Inflammatory macrophage (primary cell): ENCODE measurements around the gene PGA4.
"Not testable (repeated sequence)": the region's sequence is repeated elsewhere in the genome, so short reads cannot be mapped to it uniquely, and the experiment has no call there.

Source experiments
- DNase-seq, 2 donors: peaks; one replicate each; pipeline ENCODE4 v3.0.0-alpha.2; 2020 to 2022
- total RNA-seq, 18 experiments: gene quantifications; one replicate each; lab custom pipeline; 2026; ENCODE audit warnings: mixed read lengths in 6 of 18, inconsistent platforms in 2 of 18; lab: John Stamatoyannopoulos, UW

PGA4 gene
- total RNA-seq, result 0 to 0.11 (median 0) reads per million in 18 experiments

DNA sequence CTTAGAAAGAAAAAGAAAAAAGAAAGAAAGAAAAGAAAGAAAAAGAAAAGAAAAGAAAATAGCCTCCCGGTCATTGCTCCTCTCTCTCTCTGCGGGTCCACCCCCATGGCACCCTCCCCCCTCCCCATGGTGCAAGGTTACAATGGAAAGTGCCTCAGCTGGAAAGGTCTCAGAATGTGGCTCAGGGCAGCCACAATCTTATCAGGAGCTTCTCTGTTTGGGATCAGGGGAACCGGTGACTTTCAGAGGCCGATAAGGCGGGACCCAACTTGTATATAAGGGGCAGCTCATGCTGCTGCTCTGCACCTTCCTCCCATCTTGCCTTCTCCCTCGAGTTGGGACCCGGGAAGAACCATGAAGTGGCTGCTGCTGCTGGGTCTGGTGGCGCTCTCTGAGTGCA is at the start of gene PGA4:
Gene PGA4, plus strand, starts transcription at position 301 of the 400 bp plus-strand sequence. Its CDS starts 54 bp downstream, at position 355.
- DNase-seq, result not testable (repeated sequence)

DNA sequence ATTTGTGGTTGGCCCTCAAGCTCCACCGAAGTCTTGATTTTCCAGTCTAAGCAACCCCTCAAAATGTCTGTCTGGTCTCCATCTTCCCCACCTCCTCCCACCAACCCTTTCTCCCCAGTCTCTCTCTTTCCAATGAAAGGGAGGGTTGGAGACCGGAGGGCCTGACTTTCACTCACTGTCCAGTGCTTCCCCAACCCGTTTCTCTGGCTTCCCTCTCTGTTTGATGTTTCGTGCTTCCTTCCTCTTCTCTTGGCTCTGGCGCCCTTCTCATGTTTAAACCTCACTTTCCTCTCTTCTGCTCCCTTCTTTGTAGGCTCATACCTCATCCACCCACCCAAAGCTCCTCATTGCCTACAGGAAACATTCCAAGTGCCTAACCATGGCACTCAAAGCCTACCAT is 49.8 kb upstream of the PGA4 start:
- DNase-seq, result no peak

DNA sequence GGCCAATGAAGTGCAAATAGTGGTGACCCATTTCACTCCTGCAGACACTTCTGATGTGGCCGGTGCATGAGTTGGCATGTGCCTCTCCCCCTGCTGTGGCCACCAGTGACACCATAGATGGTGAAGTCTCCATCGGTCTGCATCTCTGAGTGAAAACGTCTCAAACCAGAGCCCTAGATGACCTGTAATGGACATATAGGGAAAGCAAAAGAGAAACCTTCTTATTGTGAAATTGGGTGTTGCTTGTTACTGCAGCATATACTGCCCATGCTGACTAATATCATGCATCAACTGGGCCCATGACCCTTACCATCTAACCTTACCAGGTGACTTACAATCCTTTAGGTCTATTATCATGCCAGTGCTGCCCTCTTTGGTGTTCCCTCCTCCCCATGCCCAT is 49.3 kb upstream of the PGA4 start:
- DNase-seq, result no peak

DNA sequence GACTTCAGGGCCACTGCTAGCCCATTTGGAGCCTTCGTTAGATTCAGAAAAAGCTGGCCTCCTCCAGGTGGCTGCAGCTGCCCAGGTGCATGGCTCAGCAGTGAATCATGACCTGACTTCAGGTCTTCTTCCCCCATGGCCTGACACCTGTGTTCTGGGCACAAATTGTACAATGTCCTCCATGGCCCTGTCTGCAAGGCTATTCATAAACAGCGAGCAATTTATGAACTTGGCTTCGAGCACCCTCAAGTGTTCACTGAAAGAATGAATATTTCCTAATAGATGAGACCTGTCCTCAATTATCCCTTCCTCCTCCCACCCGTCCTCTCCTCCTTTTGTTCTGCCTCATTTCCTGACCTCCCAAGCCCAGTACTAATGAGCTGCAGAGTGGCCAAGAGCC is 48.7 kb upstream of the PGA4 start:
- DNase-seq, result no peak

DNA sequence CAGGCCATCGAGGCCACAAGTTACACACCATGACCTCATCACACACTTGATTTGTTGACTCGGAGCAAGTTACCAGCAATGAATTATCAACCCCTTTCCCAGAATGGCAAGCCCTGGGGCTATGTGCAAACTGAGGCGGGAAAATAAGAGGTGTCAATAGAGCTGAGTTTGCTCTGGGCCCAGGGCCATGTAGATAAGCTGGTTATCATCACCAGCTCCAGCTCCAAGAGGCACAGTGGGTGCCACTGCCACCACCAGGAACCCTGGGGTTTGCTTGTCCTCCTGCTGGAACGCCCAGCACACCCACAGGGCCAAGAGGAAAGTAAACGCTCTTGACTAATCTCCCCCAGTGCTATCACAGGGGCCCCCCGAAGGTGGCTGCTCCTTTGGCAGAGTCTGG is 47.9 kb upstream of the PGA4 start:
- no peak for DNase-seq

DNA sequence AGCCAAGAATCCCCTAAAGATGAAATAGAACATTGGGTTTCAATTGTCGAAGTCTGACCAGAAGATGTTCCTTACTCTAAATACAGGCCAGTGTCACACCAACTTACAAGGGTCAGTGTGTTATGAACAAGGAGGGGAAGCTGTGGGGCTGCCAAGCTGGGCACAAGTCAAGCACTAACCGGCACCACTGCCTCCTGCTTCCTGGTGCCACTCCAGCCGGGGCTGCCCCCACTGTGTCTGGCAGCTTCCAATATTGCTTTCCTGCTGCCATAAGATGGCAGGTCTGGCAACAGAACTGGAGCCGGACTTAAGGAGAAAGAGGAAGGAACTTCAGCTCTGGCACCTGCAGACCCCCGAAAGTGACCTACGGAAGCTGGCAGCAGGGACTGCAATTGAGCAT is 47.2 kb upstream of the PGA4 start:
- no peak for DNase-seq

DNA sequence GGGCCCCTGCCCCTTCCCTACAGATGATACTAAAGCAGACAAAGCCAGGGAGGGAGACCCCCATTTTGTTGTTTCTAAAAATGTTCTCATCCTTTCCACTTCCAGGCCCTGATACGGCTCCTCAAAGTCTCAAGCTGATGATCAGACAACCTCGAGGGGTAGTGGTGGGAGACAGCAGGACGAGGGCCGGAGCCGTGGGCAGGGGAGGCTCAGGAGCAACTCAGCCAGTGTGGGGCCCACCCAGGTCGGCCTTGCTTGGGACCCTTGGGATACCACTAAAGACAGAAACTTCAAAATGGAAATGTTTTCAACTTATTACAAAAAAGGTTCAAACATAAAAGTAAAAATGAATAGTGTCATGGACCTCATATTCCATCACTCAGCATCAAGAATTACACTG is 45.7 kb upstream of the PGA4 start:
- DNase-seq, result no peak

DNA sequence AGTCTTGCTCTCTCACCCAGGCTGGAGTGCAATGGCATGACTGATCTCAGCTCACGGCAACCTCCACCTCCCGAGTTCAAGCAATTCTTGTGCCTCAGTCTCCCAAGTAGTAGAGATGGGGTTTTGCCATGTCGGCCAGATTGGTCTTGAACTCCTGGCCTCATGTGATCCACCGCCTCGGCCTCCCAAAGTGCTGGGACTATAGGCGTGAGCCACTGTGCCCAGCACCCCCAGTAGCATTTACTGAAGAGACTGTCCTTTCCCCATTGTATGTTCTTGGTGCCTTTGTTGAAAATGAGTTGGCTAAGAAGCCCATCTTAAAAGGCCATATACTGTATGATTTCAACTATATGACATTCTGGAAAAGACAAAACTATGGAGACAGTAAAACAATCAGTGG is 41.9 kb upstream of the PGA4 start:
- not testable (repeated sequence) for DNase-seq

DNA sequence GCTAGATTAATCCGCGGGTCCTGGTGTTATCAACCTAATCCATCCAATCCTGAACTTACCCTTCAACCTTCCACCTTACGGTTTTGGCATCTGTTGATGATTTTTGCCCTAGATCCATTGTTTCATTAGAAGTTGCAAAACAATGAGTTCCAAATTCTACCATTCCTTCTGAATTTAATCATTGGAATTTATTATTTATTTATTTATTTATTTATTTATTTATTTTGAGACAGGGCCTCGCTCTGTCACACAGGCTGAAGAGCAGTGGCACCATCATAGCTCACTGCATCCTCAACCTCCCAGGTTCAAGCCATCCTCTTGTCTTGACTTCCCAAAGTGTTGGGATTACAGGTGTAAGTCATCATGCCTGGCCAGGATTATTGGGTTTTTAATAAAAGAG is 40.7 kb upstream of the PGA4 start:
- no peak for DNase-seq

DNA sequence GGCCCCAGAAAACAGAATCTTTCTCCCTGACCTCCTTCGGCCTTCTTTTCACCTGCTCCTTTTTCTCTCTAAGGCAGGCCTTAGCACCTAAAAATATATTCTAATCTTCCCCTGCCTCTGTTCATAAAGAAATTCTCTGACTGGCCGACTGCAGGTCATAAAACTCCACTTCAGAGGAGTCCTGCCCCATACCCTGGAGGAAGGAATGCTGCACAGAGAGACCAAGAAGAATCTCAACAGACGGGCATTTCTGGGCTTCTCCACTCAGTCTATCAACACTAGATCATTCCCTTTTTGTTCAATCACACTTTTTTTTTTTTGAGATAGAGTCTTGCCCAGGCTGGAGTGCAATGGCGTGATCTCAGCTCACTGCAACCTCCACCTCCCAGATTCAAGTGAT is 38.5 kb upstream of the PGA4 start:
- DNase-seq, result no peak

DNA sequence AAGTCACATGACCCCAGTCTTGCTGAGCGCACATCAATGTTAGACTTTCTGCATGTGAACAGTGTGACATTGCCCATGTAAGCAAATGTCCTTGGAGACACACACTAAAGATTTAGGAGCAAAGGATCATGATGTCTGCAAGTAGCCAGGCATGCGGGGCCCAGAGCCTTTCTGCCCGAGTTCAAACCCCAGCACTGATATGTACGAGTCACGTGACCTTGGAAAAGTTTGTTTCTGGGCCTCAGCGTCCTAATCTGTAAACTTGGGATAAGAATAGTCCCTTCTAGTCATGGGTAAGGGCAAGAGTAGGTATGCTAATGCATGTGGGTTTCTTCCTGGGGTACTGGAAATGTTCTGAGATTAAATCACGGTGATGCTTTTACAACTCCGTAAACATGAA is 35.6 kb upstream of the PGA4 start:
- no peak for DNase-seq

DNA sequence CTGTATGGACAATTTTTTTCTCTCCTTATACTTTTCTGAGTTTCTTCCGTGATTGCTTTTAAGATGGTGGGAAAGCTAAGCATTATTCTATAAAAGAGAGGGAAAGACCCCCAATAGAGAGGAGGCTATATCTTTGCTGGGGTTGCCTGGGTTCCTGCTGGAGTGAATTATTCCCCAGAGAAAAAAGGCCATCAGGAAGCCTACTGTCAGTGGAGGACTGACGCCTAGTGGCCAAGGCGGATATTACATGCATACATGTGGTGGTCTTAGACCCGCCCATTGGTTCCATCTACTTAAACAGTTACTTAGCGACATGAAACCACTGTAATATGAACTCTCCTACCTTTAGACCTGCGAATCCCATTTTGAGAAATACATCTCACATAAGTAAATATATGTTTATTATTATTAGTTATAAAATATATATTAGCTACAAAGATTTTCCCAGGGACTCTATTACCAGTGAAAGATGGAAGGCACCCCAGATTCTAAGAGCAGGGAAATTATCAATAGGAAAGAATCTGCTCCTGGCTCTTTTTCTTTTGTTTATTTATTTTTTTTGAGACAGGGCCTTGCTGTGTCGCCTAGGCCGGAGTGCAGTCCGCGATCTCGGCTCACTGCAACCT is 34.5 kb upstream of the PGA4 start:
- DNase-seq, result peak; percentile 84

DNA sequence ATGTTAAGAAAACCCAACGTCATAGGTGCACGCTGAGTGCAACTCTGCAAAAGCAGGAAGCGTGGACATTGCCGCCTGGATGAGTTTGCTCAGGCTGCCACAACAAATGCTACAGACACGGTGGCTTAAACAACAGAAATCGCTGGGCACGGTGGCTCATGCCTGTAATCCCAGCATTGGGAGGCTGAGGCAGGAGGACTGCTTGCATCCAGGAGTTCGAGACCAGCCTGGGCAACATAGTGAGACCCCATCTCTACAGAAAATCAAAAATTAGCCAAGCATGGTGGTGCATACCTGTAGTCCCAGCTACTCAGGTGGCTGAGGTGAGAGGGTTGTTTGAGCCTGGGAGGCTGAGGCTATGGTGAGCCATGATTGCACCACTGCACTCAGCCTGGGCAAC is 32.2 kb upstream of the PGA4 start:
- peak in 1 of 2 donors; percentile 8 for DNase-seq

DNA sequence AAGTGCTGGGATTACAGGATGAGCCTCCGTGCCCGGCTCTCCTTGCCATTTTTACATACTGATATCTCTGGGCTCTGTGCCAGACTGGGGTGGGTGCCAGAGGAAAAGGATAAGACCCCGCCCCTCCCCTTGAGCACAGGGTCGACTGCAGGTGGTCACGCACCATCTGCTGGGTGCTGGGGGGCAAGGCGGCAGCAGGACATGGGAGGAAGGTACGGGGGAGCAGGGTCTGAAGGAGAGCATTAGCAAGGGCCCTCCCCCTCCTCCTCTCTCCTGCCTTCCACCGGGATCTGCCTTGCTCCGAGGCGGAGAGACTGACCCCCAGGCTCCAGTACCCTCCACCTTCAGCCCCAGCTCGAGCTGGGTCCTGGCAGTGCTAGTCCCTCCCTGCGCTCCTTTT is 28.6 kb upstream of the PGA4 start:
- DNase-seq, result no peak

DNA sequence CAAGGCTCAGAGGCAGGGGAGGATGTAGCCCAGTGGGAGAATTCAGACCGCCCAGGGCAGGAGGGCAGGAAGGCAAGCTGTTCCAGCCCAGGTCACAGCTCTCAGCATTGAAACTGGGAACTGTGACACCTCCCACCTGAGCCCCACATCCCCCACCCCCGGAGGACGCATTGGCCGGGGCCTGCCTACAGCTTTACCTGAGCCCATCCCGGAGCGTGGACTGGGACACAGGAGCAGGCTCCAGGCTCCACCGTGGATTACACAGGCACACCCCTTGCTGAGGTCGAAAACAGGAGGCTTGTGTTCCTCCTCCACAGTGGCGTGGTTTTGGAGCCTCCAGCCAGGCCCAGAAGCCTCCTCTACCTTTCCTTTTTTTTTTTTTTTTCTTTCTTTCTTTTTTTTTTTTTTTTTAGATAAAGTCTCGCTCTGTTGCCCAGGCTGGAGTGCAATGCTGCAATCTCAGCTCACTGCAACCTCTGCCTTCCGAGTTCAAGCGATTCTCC is 27.9 kb upstream of the PGA4 start:
- DNase-seq, result no peak

DNA sequence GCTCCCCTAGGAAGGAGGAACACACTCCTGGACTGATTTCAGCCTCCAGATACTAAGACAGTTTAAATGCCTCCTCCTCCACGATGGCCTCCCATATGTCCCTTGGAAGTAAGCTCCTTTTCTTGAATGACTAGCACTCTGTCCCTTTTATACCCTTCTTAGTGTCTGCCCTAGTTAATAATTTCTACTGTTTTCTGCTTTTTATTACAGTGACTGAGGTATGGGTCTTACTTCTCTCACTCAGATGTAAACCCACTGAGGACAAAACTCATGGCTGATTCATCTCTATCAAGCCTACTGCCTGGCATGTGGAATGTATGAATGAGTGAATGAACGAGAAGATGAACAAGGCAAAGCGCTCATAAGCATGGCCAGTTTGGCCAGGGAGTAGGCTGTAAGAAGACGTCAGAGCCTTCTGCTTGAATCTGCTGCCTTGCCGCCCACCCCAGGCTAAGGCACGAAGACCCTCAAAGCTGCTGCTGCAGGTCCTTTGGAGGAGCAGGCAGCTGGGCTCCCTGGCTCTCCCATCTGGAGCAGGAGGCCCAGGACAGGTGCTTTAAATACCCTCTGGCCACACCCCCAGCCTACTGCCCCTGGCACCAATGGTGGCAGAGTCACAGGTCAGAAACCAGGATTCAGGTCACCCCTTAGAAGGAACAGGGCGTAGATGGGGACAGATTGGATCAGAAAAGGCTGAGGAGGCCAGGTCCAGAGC is 27.0 kb upstream of the PGA4 start:
- DNase-seq, result no peak

DNA sequence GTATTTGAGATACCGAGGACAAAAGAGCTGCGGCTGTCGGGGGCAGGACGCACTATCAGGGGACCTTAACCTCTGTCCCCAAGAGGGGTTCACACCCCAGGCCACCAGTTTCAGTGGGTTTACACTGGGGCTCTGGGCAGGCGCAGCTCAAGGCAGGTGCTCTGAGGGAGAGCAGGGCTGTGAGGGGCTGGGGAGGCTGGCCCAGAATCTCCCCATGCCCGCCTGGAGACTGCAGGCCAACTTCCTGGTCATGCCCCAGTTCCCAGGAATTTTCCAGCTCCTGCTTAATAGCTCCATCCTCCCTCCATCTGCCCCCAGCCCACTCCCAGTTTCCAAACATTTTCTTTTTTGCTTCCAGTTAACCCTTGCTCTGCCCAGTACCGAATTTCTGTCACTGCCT is 26.4 kb upstream of the PGA4 start:
- DNase-seq, result no peak

DNA sequence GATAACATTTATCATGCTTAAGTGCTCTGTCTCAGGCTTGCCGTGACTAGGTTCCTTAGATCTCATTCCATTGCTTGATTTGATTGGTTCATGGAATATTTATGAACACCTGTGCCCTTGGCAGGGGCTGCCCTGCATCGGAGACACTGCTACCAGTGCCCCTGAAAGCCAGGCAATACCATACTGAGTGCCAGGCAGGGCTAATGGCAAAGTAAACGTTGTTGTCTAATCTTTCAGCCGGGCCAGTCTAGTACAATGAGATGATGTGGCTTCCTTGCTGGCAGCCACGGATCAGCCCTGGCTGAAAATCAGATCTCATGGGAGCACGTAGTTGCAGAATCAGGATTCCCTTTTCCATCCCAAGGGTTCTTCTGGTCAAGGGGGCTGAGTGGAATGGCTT is 23.8 kb upstream of the PGA4 start:
- DNase-seq, result no peak

DNA sequence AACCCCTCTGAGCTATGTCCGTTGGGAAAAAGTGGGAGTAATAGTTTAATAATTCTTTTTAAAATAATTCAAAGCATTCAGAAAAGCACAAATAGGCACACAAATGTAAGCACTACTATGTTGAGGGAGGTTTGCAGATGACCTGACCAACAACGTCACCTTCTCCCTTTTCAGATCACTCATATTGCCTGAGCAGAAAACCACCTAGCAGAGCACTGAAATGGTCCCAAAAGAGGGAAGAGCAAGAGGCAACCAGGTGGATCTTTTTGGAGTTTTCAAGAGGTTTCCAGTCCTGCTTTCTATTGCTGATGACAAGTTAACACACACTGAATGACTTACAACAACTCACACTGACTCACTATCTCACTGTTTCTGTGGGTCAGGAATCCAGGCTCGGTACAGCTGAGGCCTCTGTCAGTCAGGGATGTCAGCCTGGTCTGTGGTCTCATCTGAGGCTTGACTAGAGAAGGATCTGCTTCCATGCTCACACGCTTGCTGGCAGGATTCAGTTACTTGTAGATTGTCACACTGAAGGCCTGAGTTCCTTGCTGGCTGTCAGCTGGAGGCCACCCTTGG is 23.1 kb upstream of the PGA4 start:
- DNase-seq, result no peak

DNA sequence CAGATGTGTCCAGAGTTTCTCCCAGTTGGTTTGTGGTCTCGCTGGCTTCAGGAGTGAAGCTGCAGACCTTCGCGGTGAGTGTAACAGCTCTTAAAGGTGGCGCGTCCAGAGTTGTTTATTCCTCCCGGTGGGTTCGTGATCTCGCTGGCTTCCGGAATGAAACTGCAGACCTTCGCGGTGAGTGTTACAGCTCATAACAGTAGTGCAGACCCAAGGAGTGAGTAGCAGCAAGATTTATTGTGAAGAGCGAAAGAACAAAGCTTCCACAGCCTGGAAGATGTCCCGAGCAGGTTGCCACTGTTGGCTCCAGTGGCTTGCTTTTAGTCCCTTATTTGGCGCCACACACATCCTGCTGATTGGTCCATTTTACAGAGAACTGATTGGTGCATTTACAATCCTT is 20.7 kb upstream of the PGA4 start:
- DNase-seq, result no peak

DNA sequence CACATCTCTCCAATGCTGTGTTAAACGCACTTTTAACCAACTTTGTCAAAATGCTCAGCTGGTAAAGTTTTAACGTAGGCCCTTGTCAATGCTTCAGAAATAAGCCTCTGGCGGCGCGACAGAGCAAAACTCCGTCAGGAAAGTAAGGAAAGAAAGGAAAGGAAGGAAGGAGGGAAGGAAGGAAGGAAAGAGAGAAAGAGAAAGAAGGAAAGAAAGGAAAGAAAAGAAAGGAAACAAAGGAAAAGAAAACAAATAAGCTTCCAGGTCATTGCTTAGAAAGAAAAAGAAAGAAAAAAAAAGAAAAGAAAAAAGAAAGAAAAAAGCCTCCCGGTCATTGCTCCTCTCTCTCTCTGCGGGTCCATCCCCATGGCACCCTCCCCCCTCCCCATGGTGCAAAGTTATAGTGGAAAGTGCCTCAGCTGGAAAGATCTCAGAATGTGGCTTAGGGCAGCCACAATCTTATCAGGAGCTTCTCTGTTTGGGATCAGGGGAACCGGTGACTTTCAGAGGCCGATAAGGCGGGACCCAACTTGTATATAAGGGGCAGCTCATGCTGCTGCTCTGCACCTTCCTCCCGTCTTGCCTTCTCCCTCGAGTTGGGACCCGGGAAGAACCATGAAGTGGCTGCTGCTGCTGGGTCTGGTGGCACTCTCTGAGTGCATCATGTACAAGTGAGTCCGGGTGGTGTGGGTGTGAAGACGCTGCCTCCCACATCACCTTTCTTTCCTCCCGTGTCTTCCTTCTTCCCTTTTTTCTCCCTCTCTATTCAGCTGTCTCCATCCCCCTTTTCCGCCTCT is 19.0 kb upstream of the PGA4 start, which contains the start of gene PGA3:
Gene PGA3, plus strand, starts transcription at position 566 of the 797 bp plus-strand sequence. Its CDS starts 50 bp downstream, at position 616.
- not testable (repeated sequence) for DNase-seq

DNA sequence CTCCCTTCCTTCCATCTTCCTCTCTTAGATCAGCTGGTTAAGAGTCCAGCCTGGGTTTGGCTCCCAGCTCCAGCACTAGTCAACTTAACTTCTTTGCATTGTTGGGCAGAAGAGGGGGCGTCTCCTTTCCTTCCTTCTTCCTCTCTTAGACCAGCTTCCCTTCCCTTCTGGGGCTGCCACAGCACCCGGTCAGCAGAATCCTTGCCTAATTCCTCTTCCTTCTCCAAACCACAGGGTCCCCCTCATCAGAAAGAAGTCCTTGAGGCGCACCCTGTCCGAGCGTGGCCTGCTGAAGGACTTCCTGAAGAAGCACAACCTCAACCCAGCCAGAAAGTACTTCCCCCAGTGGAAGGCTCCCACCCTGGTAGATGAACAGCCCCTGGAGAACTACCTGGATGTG is 18.3 kb upstream of the PGA4 start:
- not testable (repeated sequence) for DNase-seq

DNA sequence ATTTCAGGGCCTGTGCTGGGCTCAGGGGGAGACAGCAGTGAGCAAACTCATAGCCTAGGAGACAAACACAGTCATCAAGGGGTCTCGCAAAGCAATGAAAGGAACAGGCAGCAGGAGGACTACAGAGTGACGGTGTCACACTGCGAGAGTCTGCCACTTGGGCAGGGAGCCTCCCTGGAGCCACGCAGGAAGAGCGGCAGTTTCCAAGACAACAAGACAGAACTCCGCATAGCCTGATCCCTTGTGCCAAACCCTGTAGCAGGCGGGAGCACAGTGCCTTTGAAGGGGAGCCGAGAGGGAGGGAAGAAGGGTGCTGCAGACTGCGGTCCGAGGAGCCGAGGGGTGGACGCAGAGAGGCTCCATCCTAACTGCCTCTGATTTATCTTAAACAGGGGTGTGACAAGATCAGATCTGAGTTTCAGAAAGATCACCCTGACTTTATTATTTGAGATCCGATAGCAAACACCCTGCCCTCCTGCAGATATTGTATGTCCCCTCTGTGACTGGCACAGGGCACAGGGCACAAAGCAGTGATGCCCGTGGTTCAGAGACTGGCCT is 17.6 kb upstream of the PGA4 start:
- not testable (repeated sequence) for DNase-seq
